NCI-H2029 treated with DMSO at 0.1 percent for 48 hours (cell line): ENCODE results near the gene DUSP14.
A peak's percentile ranks its signal among the peaks of the same experiment; 100 is the strongest.

ENCODE experiments used
- DNase-seq: peaks from one replicate; lab custom pipeline; 2025; lab: John Stamatoyannopoulos, UW

The DUSP14 gene

GRCh38 chr17:37517881-37518280, 28.2 kb downstream of the DUSP14 start:
- DNase-seq: no peak

GRCh38 chr17:37518826-37519225, 29.1 kb downstream of the DUSP14 start:
- DNase-seq: no peak

GRCh38 chr17:37519251-37519985, 29.7 kb downstream of the DUSP14 start:
- no peak for DNase-seq

GRCh38 chr17:37520174-37520573, 30.5 kb downstream of the DUSP14 start:
- DNase-seq: no peak

- DNase-seq: no peak
Measured at GRCh38 chr17:37521821-37522220, 32.1 kb downstream of the DUSP14 start.

GRCh38 chr17:37523715-37524219, 34.1 kb downstream of the DUSP14 start:
- DNase-seq: no peak

- peak; percentile 2 for DNase-seq
Measured at GRCh38 chr17:37527249-37527851, 37.7 kb downstream of the DUSP14 start.

GRCh38 chr17:37530420-37530819, 40.7 kb downstream of the DUSP14 start:
- DNase-seq: no peak

GRCh38 chr17:37532756-37533155, 43.1 kb downstream of the DUSP14 start:
- DNase-seq: no peak

- no peak for DNase-seq
Measured at GRCh38 chr17:37535906-37536305, 46.2 kb downstream of the DUSP14 start.

- no peak for DNase-seq
Measured at GRCh38 chr17:37538981-37539659, 49.4 kb downstream of the DUSP14 start.

- no peak for DNase-seq
Measured at GRCh38 chr17:37541880-37542660, 52.4 kb downstream of the DUSP14 start.

- DNase-seq: no peak
Measured at GRCh38 chr17:37543637-37544052, 54.0 kb downstream of the DUSP14 start.

GRCh38 chr17:37545486-37545885, 55.8 kb downstream of the DUSP14 start:
- no peak for DNase-seq

- no peak for DNase-seq
Measured at GRCh38 chr17:37546302-37546701, 56.6 kb downstream of the DUSP14 start.

- DNase-seq: no peak
Measured at GRCh38 chr17:37547986-37548385, 58.3 kb downstream of the DUSP14 start.

- no peak for DNase-seq
Measured at GRCh38 chr17:37551788-37552187, 62.1 kb downstream of the DUSP14 start.

- DNase-seq: no peak
Measured at GRCh38 chr17:37553401-37553966, 63.8 kb downstream of the DUSP14 start.

- no peak for DNase-seq
Measured at GRCh38 chr17:37555386-37555785, 65.7 kb downstream of the DUSP14 start.

- no peak for DNase-seq
Measured at GRCh38 chr17:37557482-37557881, 67.8 kb downstream of the DUSP14 start.

GRCh38 chr17:37558299-37558698, 68.6 kb downstream of the DUSP14 start:
- DNase-seq: no peak
